Measurements from ENCODE around the gene HTRA1. TPM values are rescaled to one million over a fixed set of nuclear protein-coding genes. Genes with fewer than 3 reads are reported as not detected.

The HTRA1 gene
- total and polyA plus RNA-seq, 3 donors from 2014 or later: 21.3 to 105 (median 27.3) TPM

GRCh38 chr10:122454071-122454470, 7.3 kb upstream of the HTRA1 start:
- WGBS, 2 donors: 92% methylated on average over 3 of the region's 3 CpGs
- no peaks in the 10 kb centered on the region for H3K36me3 ChIP-seq (ENCODE audit: low read depth, missing control alignments)
- H3K9me3 ChIP-seq: no peaks in the 10 kb centered on the region
- DNase-seq: no peak
- no peak overlapping the region for H3K27ac ChIP-seq
- no peak overlapping the region for H3K4me3 ChIP-seq
- H3K27me3 ChIP-seq: no peaks in the 10 kb centered on the region
- H3K4me1 ChIP-seq: no peaks in the 10 kb centered on the region
- intact Hi-C loops (cut with DNase I; ENCODE audit: low total_unique reads): no loop called here
- TF ChIP-seq, protein P1, sequence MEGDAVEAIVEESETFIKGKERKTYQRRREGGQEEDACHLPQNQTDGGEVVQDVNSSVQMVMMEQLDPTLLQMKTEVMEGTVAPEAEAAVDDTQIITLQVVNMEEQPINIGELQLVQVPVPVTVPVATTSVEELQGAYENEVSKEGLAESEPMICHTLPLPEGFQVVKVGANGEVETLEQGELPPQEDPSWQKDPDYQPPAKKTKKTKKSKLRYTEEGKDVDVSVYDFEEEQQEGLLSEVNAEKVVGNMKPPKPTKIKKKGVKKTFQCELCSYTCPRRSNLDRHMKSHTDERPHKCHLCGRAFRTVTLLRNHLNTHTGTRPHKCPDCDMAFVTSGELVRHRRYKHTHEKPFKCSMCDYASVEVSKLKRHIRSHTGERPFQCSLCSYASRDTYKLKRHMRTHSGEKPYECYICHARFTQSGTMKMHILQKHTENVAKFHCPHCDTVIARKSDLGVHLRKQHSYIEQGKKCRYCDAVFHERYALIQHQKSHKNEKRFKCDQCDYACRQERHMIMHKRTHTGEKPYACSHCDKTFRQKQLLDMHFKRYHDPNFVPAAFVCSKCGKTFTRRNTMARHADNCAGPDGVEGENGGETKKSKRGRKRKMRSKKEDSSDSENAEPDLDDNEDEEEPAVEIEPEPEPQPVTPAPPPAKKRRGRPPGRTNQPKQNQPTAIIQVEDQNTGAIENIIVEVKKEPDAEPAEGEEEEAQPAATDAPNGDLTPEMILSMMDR (IDR thresholded peaks at IDR 0.05): no peak
- TF ChIP-seq POLR2A (IDR thresholded peaks at IDR 0.05): no peak

DNA sequence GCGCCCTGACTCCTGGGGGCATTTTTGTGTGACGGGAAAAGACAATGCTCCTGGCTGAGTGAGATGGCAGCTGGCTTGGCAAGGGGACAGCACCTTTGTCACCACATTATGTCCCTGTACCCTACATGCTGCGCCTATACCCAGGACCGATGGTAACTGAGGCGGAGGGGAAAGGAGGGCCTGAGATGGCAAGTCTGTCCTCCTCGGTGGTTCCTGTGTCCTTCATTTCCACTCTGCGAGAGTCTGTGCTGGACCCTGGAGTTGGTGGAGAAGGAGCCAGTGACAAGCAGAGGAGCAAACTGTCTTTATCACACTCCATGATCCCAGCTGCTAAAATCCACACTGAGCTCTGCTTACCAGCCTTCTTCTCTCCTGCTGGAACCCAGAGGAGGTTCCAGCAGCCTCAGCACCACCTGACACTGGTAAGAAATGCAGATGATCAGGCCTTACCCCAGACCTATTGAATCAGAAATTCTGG, 6.7 kb upstream of the HTRA1 start, which contains the start of gene ARMS2:
TSS of gene ARMS2 (plus strand) at position 51 of the 478 bp plus-strand sequence. CDS start at position 126, 75 bp downstream.
- Histone ChIP-seq H3K4me3 (no peak within 1 kb of the TSS), H3K36me3 (ENCODE audit: low read depth, missing control alignments) (no peaks in the 10 kb centered on the region), H3K9me3 (no peaks in the 10 kb centered on the region), H3K27ac (no peak within 1 kb of the TSS), H3K27me3 (no peaks in the 10 kb centered on the region), H3K4me1 (no peaks in the 10 kb centered on the region)
- 79 to 89% methylated on average over 4 to 7 of the region's 7 CpGs for WGBS, 2 donors
- TF ChIP-seq, protein P1 (IDR thresholded peaks at IDR 0.05): no peak
- no peak for TF ChIP-seq POLR2A (IDR thresholded peaks at IDR 0.05)
- no peak for DNase-seq
- intact Hi-C loops (cut with DNase I; ENCODE audit: low total_unique reads): no loop called here

GRCh38 chr10:122455376-122456079, 5.8 kb upstream of the HTRA1 start:
- Histone ChIP-seq H3K9me3 (no peaks in the 10 kb centered on the region), H3K4me3 (no peak overlapping the region), H3K27ac (no peak overlapping the region), H3K4me1 (peaks cover 8% of the 10 kb centered on the region), H3K27me3 (no peaks in the 10 kb centered on the region), H3K36me3 (ENCODE audit: low read depth, missing control alignments) (no peaks in the 10 kb centered on the region)
- intact Hi-C loops (cut with DNase I; ENCODE audit: low total_unique reads): no loop called here
- no peak for DNase-seq
- 87 to 90% methylated on average over 11 of the region's 11 CpGs for WGBS, 2 donors
- TF ChIP-seq, protein P1 (IDR thresholded peaks at IDR 0.05): no peak
- no peak for TF ChIP-seq POLR2A (IDR thresholded peaks at IDR 0.05)

DNA sequence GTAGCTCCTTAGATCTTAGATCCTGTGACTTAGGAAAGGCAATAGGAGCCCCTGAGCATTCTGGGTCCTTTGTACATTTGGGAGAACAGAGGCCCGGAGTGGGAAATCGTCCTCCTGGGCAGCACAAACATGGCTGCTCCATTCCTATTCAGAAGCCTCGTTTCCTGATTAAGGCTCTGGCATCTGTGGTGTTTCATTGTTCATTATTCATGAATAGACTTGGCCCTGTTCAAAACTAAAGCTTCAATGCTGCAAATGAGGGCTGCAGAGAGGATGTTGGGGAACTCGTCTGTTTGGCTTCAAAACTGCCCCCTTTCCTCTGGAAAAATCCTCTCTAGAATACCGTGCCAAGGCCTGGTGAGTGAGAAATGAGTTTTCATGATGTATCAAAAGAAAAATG, 3.4 kb upstream of the HTRA1 start:
- Histone ChIP-seq H3K36me3 (ENCODE audit: low read depth, missing control alignments) (no peaks in the 10 kb centered on the region), H3K27ac (no peak overlapping the region), H3K4me1 (peaks cover 8% of the 10 kb centered on the region), H3K4me3 (no peak overlapping the region), H3K27me3 (no peaks in the 10 kb centered on the region), H3K9me3 (no peaks in the 10 kb centered on the region)
- WGBS, 2 donors: 77 to 85% methylated on average over 5 of the region's 5 CpGs
- no peak for TF ChIP-seq POLR2A (IDR thresholded peaks at IDR 0.05)
- TF ChIP-seq, protein P1 (IDR thresholded peaks at IDR 0.05): no peak
- intact Hi-C loops (cut with DNase I; ENCODE audit: low total_unique reads): no loop called here
- no peak for DNase-seq

DNA sequence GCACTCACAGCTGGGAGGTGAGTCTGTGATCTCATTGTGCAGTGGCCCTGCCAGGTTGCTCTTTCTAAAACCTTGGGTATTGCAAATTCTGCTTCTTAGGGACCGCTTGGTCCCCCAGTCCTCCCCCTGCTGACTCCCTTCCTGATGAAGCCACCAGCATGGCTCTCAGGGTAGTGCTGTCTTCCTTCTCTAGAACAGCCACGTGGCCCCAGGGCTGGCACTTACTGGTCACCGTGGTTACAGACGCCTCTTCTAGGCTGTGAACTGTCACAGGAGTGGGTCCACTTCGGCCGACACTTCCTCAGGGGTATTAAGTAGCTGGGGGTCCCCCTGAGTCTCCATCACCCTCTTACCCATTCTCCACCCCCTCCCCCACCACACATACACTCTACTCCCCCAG, 2.7 kb upstream of the HTRA1 start:
- Histone ChIP-seq H3K4me1 (peaks cover 8% of the 10 kb centered on the region), H3K27me3 (no peaks in the 10 kb centered on the region), H3K9me3 (no peaks in the 10 kb centered on the region), H3K27ac (no peak overlapping the region), H3K4me3 (no peak overlapping the region), H3K36me3 (ENCODE audit: low read depth, missing control alignments) (no peaks in the 10 kb centered on the region)
- TF ChIP-seq POLR2A (IDR thresholded peaks at IDR 0.05): no peak
- TF ChIP-seq, protein P1 (IDR thresholded peaks at IDR 0.05): no peak
- DNase-seq: no peak
- intact Hi-C loops (cut with DNase I; ENCODE audit: low total_unique reads): no loop called here
- WGBS, 2 donors: 74 to 83% methylated on average over 6 of the region's 6 CpGs

Measured in testis (tissue), 3 donors.